Activated CD4-positive, alpha-beta T cell treated with anti-CD3 and anti-CD28 coated beads, Interleukin-2, amount 50 U/mL, for 16 hours (primary cell): ENCODE results near the gene LGALS8.

Experiments used
- DNase-seq: peaks from one replicate; pipeline ENCODE4 v3.0.0-alpha.2; 2020

The LGALS8 gene

DNA sequence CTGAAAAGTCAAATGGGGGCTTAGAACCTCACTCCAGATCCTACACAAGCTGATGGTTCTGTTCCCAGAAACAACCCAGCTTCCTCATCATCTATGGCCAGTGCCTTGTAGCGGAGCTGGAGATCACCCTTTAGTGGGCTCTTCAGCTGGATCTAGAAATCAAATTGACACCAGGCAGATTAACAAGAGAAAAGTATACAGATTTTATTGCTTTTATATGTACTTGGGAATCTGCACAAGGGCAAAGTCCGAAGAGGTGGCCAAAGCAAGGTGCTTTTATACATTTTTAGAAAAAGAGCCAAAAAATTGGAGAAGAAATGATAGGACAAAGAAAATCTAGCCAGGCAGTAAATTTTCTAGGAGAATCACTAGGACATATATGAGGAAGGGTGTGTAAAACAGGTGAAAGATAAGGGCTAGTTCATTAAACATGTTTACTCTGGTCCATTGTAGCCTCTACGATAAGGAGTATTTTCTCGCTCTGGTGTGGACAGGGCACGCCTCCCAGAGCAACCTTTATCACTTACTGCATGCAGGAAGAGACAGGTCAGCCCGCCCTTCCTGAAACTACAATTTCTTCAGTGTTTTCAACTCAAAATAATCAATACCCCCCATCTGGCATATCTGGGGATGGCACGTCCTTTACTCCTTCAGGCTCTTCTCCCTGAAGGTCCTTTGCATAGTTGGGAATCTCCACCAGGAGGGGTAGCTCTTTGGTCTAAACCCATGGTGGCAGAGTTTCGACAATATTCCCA lies 14.0 kb upstream of the LGALS8 start:
- DNase-seq: no peak

DNA sequence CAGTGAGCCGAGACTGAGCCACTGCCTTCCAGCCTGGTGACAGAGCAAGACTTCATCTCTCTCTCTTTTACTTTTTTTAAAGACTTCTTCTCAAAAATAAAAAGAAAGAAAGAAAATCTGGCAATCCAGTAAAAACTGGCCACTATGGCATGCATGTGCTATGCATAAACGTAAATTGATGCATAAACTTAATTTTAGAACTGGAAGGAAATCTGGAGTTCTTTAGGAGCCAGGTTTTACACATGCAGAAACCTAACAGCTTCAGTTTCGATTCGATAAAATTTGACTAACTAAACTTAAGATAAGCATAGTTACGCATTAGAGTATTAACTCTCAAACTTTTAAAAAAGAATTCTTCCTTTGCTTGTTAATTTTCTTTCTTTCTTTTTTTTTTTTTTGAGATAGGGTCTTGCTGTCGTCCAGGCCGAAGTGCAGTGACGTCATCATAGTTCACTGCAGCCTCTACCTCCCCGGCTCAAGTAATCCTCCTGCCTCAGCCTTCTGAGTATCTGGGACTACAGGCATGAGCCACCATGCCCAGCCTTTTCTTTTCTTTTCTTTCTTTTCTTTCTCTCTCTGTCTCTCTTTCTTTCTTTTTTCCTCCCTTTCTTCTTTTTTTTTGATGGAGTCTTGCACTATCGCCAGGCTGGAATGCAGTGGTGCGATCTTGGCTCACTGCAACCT lies 11.9 kb upstream of the LGALS8 start:
- no peak for DNase-seq

DNA sequence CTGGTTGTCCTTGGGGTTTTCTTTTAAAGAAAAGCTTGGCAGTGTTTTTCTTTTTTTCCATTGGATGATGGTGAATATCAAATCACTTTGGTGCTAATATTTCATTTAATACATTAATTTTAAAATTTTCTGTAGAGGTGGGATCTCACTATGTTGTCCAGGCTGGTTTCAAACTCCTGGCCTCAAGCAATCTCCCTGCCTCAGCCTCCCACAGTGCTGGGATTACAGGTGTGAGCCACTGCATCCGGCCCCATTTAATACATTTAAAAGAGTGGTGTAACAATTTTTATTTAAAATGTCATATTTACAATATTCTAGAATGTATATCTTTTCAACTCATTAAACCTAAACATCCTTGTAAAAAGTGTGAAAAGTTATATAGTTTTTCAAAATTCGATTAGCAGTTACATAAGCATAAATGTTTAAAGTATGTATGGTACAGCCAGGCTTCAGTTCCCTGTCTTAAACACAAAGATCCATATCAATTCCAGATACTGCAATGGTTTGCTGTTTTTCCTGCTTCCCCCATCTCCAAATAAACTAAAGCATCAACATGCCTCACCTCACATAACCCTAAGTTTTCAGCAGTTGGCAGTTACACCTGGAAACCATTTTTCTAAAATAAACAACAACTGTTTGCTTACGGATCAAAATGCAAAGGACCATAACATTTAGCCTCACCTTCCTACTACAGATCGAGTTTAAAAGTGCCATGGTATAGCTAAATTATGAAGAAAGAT lies 8.9 kb upstream of the LGALS8 start:
- no peak for DNase-seq

DNA sequence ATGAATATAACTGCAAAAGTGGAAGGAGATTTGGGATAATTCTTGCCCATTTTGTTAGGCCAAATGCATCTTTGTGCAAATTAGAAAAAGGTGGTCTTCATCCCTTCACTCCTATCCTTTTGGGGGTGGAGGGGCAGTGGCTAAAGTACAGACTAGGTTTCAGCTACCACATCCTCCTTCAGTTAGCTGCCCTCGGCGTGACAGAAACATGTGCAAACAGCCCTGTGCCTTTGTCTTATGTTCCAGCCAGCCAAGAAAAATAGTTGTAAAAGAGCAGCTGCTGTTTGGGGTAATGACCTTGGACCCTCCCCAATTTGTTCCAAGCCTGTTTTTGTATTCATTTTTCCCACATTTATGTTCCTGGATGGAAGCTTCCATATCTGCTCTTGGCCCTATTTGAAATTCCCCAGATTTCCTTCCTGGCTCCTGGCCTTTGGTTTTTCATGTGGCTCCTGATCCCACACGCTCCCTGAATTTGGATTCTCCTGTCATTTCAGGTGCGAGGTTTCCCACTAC lies 8.3 kb upstream of the LGALS8 start:
- DNase-seq: no peak

DNA sequence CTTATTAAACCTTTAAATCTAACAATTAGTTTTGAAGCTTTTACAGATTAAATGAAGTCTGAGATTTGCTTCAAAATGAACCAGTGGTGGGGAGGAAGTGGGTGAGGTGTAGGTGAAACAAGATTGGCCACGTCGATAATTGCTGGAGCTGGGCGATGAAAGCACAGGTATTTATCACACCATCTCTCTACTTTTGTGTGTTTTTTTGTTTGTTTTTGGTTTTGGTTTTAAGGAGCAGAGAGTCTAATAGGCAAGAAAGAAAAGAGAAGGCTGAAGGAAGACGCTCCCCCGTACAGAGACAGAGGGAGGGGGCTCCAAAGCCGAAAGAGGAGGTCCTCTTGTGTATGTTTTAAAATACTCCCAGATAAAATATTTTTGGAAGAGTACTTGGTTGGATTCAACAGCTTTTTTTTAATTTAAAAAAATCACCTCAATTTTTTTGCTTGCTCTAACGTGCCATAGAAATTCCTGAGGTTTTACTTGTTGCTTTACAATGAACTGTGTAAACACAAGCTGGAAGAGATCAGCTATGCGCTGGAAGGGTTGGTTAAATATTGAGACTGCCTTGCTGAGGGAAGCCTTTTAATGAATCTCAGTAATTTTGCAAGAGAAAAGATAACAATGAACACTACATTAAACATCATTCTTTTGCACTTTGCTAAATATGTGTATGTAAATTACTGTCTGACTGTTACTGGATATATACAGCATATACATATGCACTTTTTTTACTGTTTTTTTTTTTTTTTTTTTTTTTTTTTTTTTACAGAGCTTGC lies 6.7 kb upstream of the LGALS8 start:
- DNase-seq: peak; percentile 45

DNA sequence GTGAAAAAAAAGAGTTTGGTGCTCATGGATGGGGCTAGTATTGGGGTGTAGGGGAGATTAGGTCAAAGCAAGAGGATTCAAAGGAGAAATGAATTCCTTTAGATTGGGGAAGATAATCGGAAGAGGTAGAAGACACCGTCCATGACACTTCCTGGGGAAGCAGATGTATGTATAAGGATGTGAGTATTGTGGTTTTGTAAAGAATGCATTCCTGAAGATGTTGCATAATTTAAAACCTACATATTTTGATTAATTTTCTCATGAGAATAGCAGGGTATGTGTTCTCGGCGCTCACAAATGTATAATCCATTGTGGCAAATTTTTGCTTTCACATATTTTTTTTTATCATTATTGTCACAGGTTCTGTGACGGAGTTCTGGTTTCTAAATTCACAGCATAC lies 5.5 kb upstream of the LGALS8 start:
- DNase-seq: no peak

DNA sequence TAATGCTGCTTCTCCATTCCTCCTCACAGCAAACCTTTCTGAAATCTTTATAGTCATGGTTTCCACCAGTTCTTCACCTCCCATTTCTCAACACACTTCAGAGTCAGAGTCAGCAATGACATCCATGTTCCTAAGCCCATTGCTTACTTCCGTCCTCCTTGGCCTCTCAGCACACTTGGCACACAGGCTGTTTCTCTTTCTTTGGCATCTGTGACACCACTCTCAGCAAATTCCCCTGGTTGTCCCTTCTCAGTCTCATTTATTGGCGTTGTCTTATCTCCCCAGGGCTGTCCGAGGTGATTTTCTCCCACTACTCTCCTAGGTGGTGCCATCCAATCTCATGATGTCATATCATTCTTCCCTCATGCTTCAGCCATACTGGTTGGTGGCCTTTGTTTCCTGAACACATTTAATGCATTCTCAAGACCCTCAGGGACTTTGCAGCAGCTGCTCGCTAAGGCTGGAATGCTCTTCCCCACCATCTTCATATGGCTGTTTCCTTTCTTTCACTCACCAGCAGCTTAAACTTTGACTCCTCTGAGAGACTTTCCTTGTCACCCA lies 3.3 kb upstream of the LGALS8 start:
- no peak for DNase-seq

DNA sequence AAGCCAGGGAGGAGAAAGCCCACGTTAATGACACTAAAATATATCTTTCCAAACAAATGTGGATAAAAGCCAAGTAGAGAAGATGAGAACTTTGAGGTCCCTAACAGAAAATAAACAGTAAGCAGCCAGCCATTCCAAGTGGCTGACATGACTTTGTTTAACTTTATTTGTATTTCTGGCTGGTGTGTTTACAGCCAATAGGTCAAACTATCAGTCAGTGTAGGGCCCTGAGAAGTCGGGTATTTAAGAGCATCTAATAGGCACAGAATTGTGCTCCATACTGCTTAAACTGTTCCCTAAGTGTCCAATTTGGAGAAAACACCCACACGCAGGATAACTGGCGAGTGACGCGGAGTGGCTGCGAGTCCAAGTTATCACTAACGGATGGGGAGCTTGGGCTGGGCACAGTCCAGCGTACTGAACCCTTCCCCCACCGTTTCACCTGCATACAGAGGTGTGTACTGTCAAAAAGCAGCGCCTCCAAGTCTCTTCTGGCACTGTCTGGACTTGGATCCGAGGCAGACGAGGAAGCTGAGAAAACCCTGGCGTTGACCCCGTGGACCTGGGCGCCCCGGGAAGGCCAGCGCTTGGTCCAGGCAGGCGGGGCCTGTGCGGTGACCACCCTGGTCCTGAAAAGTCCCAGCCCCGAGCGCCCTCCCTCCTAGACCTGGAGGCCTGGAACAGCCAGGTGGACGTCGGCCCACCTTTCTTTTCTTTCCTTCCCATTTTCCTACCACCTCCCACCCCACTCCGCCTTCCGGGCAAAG lies 662 bp upstream of the LGALS8 start:
- DNase-seq: no peak

DNA sequence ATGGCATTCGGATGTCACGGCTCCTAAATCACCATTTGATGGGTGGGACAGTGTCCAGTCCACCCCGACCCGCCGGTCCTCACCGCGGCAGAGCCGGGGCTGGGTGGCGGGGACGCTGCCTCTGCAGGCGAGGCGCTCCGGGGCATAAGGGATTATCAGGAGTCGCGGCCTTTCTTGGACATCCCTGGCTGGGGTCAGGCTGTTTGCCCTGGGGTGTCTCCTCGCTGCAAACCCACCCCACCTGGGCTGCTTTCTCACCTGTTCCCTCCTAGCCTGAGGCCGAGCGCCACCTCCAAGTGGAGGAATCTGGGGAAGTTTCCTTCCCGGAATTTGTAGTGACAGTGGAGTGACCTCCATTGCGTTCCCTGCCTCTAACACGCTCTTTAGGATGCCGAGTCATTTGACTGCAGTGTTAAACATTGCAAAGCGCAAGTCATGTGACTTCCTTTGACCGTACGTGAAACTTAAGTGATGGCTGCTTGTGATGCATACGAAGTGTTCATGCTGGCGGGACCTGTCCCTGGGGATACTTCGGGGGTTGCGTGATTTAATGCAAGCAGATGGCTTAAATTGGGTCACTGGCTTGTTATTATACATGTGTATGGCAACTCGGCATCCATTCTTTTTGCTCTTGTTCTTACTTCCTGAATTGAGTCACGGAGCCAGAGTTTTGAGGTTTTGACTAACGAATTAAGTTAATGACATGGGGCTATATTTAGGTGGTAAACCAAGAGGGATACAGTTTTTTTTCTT lies 536 bp downstream of the LGALS8 start:
- DNase-seq: peak; percentile 83

DNA sequence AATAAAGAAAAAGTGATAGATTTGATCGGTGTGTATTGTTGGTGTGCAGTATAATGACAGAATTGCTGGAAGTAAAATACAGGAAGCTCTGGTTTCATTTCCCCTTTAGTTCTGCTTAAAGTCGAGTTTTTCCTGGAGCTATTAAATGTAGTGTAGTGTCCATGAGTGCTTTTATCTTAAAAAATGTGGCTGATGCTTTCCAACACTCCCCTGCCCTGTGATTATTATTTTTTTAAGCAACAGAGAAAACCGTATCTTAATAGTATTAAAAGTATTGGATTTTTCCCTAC lies 1.1 kb downstream of the LGALS8 start:
- DNase-seq: no peak

DNA sequence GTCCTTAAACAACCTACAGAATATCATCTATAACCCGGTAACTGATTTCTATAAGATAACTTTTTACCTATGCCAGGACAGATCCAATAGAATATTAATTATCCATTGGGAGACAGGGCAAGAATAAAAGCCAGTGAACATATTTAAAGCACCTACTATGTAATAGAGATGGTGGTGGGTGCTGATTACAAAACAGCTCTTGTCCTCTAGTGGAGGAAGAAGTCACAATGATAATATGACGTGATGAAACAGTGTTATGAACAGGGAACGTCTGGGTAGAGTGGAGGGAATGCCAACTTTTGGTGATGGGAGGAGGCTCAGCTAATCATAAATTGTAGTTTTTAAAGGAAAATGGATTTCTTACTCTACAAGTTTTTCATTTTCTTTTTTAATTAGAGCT lies 2.3 kb downstream of the LGALS8 start:
- DNase-seq: no peak

DNA sequence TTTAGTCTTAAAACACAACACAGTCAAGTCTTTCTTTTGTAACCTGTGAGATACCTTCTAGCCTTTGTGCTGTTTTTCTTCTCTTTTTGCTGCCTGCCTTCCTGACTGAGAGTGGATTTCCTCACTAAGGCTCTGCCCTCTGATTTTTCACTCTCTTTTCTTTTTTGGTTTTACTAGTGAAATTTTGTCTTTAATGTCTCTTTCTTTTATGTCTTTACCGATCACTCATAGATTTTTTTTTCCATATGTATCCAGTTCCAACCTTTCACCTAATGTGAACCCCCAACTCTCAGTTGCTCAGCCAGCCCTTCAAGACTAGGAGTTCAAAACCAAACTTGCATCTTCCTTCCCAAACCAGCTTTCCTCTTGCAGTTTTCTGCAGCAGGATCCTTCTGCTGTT lies 6.5 kb downstream of the LGALS8 start:
- DNase-seq: no peak

DNA sequence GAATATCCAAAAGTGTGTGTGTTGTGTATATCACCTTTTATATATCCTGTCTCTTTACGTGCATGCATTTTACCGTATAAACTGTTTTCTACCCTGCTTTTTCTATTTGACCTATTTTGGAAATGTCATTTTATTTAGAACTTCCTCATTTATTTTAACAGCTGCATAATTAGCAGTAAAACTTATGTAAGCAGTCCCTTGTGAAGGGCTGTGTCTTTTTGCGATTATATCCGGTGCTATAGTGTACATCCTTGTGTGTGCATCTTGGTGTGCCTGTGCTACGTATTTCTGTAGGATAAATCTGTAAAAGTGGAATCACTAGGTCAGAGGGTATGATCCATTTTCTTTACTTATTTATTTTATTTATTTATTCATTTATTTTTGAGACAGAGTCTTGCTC lies 7.2 kb downstream of the LGALS8 start:
- DNase-seq: no peak

DNA sequence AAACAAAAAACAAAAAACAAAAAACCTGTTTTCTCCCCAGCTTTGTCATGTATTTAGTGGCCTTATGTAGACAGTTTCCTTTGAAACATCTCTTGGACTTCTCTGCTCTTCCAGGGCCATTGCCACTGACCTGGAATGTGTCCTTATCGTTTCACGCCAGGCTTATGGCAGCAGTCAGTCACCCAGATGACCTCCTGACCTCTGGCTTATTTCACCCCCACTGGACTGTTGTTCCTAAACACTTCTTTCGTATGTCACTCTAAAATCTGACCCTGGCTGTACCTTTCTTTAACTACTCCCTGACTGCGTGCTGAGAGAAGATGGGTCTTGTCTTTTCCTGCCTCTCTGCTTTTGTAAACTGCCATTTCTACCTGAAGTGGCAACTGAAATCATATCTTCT lies 9.1 kb downstream of the LGALS8 start:
- DNase-seq: no peak

DNA sequence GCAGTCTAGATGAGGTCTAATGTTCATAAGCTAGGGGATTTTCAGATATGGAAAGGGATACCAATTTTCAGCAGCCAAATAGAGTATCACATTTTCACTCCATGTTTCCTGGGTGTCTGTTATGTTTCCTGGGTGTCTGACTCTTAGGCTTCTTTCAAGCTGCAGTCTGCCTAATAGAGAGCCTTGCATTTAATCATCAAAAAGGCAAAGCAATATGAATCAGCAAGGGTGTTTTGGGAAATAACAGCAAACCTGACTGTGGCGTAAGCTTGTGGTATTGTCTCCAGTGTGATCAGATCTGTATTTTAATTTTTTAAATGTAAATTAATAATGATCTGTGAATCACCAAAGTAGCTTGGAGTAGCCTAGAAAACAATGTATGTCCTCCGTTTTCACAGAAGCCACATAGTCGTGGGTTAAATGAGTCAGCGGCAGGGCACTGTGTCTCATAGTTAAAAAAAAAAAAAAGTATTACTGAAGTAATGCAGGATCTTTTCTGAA lies 10.4 kb downstream of the LGALS8 start:
- peak; percentile 70 for DNase-seq

DNA sequence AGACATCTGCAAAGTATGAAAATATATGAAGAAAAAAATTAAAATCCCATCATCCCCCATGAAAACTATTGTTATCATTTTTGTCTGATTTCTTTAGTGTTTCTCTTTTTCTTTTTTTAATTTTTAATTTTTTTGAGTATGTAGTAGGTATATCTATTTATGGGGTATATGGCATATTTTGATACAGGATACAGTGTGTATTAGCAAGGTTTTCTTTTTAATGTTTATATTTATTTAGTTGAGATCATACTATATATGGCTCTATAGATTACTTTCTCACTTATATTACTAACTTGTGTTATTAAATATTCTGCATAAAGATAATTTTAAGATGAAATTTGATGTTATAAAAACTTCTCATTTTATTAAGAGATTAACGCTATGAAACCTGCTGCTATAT lies 11.4 kb downstream of the LGALS8 start:
- no peak for DNase-seq

DNA sequence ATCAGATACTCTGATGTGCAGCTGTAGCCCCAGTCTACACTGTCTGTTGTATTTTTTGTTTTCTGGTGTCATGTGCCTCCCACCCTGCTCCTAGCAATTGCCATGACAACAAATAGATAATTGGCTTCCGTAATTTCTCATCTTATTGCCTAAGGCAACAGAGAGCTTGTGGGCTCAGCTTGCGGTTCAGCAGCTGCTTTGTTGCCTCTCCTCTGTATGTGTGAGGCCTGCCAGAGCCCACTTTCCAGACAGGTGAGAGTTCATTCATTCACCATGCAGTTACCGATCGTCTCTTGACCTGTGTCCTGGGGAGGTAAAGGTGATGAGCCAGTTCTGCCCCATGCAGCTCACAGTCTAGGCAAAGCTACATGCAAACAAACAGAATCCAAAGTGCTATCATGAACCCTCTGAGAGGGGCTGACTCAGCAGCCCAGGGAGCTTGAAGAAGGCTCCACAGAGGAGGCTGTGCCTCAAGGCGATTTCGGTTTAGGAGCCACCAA lies 11.9 kb downstream of the LGALS8 start:
- no peak for DNase-seq

DNA sequence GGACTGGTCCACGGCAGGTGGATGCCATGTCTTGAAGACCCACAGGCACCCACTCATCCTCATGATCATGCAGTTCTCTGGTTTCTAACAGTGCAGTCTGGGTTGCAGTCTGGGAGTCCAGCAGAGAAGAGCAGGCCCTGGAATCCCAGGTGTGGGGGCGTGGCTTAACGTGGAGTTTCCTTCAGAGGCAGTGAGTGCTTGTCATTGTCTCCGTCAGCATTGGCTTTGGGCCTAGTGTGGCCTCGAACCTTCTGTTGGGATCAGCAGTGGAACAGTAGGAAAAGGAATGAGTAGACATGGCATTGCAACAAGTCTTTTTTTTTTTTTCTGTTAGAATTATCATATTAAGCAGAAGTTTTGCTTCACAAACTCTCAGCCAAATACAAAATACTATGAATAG lies 12.8 kb downstream of the LGALS8 start:
- DNase-seq: no peak

DNA sequence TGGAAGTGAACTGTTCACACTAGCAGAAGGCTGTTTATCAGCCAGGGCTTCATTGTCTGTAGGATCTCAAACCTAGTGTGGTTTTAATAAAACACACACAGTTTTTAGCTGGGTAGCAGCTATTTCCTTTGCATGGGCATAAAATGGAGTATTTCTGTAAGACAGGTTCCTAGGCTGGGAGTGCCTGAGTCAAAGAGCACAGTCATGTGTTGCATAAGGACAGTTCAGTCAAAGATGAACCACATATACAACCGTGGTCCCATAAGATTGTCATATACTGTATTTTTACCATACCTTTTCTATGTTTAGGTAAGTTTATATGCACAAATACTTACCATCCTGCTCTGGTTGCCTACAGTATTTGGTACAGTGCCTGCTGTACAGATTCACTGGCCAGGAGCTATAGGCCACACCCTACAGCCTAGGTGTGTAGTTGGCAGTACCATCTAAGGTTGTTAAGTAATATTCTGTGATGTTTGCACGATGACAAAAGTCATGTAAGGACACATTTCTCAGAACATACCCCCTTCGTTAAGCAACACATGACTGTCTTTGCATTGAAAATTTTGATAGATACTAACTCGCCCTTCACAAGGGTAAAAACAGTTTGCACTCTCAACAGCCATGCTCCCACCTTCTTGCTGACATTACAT lies 17.2 kb downstream of the LGALS8 start:
- DNase-seq: no peak

DNA sequence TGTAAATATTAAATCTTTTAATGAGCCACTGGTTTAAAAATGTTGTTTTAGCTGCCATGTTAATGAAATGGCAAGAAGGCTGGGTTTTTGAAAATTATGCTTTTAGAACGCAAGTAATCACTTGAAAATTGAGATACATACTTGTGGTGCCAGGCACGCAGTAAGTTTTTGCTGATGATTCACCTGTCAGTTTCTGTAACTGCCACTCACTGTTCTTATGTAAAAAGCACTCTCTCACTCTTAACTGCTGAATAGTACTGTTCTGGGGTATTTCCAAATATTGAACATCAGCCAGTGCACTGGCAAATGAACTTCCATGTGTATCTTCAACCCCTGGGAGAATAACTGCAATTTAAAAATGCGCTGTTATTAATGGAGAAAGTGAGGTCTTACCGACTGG lies 17.9 kb downstream of the LGALS8 start:
- no peak for DNase-seq
